Prostate gland (tissue), 2 donors: ENCODE measurements around the gene GALR1. TPM values are rescaled to one million over a fixed set of nuclear protein-coding genes. Genes with fewer than 3 reads are reported as not detected.
"Not testable (repeated sequence)": the region's sequence is repeated elsewhere in the genome, so short reads cannot be mapped to it uniquely, and the experiment has no call there.

Source experiments
- DNase-seq: peaks from one replicate; pipeline ENCODE4 v3.0.0-alpha.2; 2019; ENCODE audit warnings: low spot score
- H3K27ac ChIP-seq, 2 donors: fragments of 200-600 bp; sonication (generic); 2 replicates each; pipeline ENCODE4 v1.5.1; 2017 to 2019
- H3K27me3 ChIP-seq: fragments of 200-600 bp; sonication (generic); replicated peaks from 2 replicates; pipeline ENCODE4 v1.5.1; 2019; ENCODE audit not compliant: insufficient read depth
- H3K36me3 ChIP-seq, 2 donors: fragments of 200-600 bp; sonication (generic); 1 replicate in 1 of 2; 2 replicates in 1 of 2; pipeline versions ENCODE4 v1.5.1 to v1.8.1; 2017 to 2019
- H3K4me1 ChIP-seq: fragments of 200-600 bp; sonication (generic); replicated peaks from 2 replicates; pipeline ENCODE4 v1.5.1; 2019
- H3K4me3 ChIP-seq, 2 donors: fragments of 200-600 bp; sonication (generic); 2 replicates each; pipeline ENCODE4 v1.5.1; 2017 to 2019
- H3K9me3 ChIP-seq: fragments of 200-600 bp; sonication (generic); 2 replicates; pipeline ENCODE4 v1.5.1; 2017
- CTCF ChIP-seq, 4 experiments: fragments of 200-600 bp in 2 of 4; fragments of 450-650 bp in 2 of 4; sonication (generic) in 2 of 4; IDR thresholded peaks; 1 replicate in 3 of 4; 2 replicates in 1 of 4; pipeline ENCODE4 v1.5.1; 2016 to 2019; ENCODE audit warnings: antibody characterized with exemption in 4 of 4, mild to moderate bottlenecking in 2 of 4, moderate library complexity in 2 of 4
- POLR2A ChIP-seq: fragments of 450-650 bp; IDR thresholded peaks from one replicate; pipeline ENCODE4 v1.6.1; 2016; ENCODE audit warnings: antibody characterized with exemption, mild to moderate bottlenecking
- POLR2AphosphoS5 ChIP-seq: sonication (generic); formaldehyde crosslinking; IDR thresholded peaks from one replicate; pipeline ENCODE4 v1.6.1; 2017; ENCODE audit warnings: antibody characterized with exemption
- WGBS: methylation state at CpG from one replicate; pipeline ENCODE4 v1.1.5; 2018; 5-methylcytosine and 5-hydroxymethylcytosine counted together
- intact Hi-C: fragments of 100-400 bp; cut with DNase I; formaldehyde crosslinking; loops from one replicate; pipeline ENCODE4 v1.14.2; 2022
- total RNA-seq, 2 donors: library from RNA; depleted of rRNA; stranded (reverse); fragments of >200 nt; gene quantifications; one replicate each; pipeline ENCODE4 v1.1.0, GENCODE V29; 2016

Gene GALR1
- total RNA-seq, 2 donors from 2014 or later, result 0.14 to 0.34 TPM

DNA sequence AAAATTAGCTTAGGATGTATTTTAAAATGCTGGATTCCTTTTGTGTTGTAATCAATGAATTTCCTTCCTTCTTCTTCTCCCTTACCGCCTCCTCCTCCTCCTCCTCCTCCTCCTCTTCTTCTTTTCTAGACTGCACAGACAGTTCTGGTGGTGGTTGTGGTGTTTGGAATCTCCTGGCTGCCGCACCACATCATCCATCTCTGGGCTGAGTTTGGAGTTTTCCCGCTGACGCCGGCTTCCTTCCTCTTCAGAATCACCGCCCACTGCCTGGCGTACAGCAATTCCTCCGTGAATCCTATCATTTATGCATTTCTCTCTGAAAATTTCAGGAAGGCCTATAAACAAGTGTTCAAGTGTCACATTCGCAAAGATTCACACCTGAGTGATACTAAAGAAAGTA, 18.8 kb downstream of the GALR1 start:
- intact Hi-C loops, result no loop called here
- no peak overlapping the region for H3K4me3 ChIP-seq
- H3K27ac ChIP-seq, result no peak overlapping the region
- no peak for TF ChIP-seq POLR2A
- no peak for TF ChIP-seq CTCF (IDR thresholded peaks at IDR 0.05)
- TF ChIP-seq POLR2AphosphoS5, result no peak
- no peaks in the 10 kb centered on the region for H3K27me3 ChIP-seq
- DNase-seq, result no peak
- peaks cover 1% of the 10 kb centered on the region for H3K4me1 ChIP-seq
- no peaks in the 10 kb centered on the region for H3K36me3 ChIP-seq
- H3K9me3 ChIP-seq, result no peaks in the 10 kb centered on the region
- WGBS, result 85% methylated on average over 9 of the region's 9 CpGs

DNA sequence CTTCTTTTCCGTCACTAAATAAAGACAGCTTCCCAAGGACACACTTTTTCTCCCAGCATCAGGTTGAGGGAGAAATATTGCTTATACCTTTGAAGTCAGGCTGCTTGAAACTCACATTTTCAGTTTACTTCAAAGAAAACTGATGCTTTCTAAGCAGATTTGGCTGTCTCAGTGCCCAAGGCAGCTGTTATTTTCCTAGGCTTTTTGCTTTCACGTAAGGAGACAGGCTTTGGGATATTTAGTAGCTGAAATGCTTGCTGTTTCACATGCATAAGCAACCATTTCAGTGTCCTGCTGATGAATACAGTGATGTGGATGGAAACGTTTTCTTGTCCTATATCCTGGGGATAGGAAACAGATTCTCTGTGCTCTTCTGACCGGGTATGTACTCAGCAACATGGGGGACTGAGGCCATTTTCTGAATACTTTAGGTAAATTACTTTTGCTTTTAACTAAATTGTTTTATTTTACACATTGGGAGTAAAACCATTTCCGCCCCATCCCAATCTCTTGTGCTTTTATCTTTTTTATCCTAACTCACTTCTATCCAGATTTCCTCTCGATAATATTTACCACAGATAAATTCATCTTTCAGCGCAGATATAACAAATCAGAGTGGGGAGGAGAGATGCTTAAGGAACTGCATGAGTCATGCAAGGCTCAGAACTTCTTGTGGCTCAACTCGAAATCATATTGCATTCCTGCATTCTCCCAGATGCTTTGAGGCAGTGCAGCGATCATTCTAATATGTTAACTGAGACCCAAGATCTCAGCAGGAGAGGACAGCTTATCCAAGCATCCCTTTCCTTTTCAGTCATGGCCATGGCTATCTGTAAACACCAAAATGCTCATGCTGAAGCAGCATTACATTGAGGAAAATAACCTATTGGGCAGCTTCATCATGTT, 22.2 kb downstream of the GALR1 start:
- Histone ChIP-seq H3K36me3 (no peaks in the 10 kb centered on the region), H3K4me3 (no peak overlapping the region), H3K27ac (no peak overlapping the region), H3K27me3 (no peaks in the 10 kb centered on the region), H3K9me3 (no peaks in the 10 kb centered on the region), H3K4me1 (no peaks in the 10 kb centered on the region)
- DNase-seq, result no peak
- intact Hi-C loops, result no loop called here
- TF ChIP-seq POLR2AphosphoS5 (no peak), CTCF (IDR thresholded peaks at IDR 0.05) (no peak), POLR2A (no peak)
- WGBS, result 57% methylated on average over 9 of the region's 9 CpGs

DNA sequence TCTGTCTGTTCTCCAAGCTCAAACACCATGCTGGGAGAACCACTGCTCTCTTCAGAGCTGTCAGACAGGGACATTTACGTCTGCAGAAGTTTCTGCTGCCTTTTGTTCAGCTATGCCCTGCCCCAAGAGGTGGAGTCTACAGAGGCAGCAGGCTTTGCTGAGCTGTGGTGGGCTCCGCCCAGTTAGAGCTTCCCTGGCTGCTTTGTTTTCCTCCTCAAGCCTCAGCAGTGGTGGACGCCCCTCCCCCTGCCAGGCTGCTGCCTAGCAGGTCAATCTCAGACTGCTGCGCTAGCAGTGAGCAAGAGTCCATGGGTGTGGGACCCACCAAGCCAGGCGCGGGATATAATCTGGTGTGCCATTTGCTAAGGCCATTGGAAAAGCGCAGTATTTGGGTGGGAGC, 41.2 kb downstream of the GALR1 start:
- intact Hi-C loops, H3K9me3 ChIP-seq, H3K36me3 ChIP-seq, H3K4me3 ChIP-seq, H3K4me1 ChIP-seq, H3K27me3 ChIP-seq, DNase-seq, H3K27ac ChIP-seq: not testable (repeated sequence)
- 55% methylated on average over 7 of the region's 7 CpGs for WGBS

DNA sequence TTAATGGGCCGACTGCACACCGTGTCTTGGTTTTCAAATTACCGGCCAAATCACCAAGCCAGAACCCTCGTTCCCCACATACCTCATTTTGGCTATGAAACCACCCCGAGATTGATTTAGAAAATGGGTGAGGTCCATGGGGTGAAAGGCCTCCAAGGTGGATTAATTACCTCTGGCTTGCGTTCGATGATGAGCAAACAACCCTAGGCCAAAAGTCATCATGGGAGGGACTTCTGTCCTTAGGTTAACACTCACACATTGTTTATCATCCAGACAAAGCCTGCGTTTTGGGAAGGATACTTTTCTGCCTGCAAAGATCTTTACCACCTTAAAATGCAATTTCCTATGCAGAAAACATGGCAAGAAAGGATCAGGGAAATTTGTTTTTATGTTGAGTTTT, 48.5 kb downstream of the GALR1 start:
- WGBS, result 52% methylated on average over 8 of the region's 8 CpGs
- DNase-seq, result no peak
- intact Hi-C loops, result no loop called here

DNA sequence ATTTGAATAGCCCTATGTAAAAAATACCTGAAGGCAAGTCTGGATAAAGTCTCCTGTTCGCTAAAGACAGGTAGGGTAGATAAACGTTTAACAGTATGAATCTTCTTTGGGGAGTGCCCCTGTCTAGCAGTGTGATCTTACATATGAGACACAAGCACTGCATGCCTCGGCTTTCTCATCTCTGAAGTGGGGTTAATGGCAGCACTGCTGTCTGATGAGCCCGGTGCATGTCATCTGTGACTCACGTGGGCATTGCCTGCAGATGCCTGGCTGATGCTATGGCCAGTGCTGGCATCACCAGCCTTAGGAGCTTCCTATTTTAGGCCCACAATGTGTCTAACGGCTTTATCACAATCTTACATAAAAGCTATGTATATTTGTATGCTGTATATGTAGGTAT, 50.1 kb downstream of the GALR1 start:
- Histone ChIP-seq H3K4me3 (no peak overlapping the region), H3K36me3 (no peaks in the 10 kb centered on the region), H3K27me3 (peaks cover 2% of the 10 kb centered on the region), H3K27ac (no peak overlapping the region), H3K4me1 (no peaks in the 10 kb centered on the region), H3K9me3 (no peaks in the 10 kb centered on the region)
- TF ChIP-seq POLR2A (no peak), POLR2AphosphoS5 (no peak), CTCF (IDR thresholded peaks at IDR 0.05) (no peak)
- no peak for DNase-seq
- WGBS, result 87% methylated on average over 6 of the region's 6 CpGs
- intact Hi-C loops, result no loop called here

More for the DNA sequence above, 48.5 kb downstream of the GALR1 start:
- H3K27me3 ChIP-seq, result peaks cover 2% of the 10 kb centered on the region
- H3K4me3 ChIP-seq, result no peak overlapping the region
- H3K4me1 ChIP-seq, result no peaks in the 10 kb centered on the region
- no peaks in the 10 kb centered on the region for H3K9me3 ChIP-seq
- no peaks in the 10 kb centered on the region for H3K36me3 ChIP-seq
- TF ChIP-seq POLR2AphosphoS5 (no peak), POLR2A (no peak), CTCF (IDR thresholded peaks at IDR 0.05) (no peak)
- H3K27ac ChIP-seq, result no peak overlapping the region
